GM18520 (cell line): ENCODE data around the gene FTCD.

Experiments used
- ATAC-seq: cut with Tn5 transposase; IDR thresholded peaks from one replicate; pipeline ENCODE4 v1.9.1; 2021; ENCODE audit not compliant: unreplicated experiment

Gene FTCD

GRCh38 chr21:46124926-46125845 lies 30.2 kb downstream of the FTCD start:
- ATAC-seq = no peak

- ATAC-seq = no peak
Measured at GRCh38 chr21:46124083-46124925, 31.1 kb downstream of the FTCD start.

GRCh38 chr21:46122758-46123683 lies 32.4 kb downstream of the FTCD start:
- no peak for ATAC-seq

- no peak for ATAC-seq
Measured at GRCh38 chr21:46122237-46122671, 33.1 kb downstream of the FTCD start.

DNA sequence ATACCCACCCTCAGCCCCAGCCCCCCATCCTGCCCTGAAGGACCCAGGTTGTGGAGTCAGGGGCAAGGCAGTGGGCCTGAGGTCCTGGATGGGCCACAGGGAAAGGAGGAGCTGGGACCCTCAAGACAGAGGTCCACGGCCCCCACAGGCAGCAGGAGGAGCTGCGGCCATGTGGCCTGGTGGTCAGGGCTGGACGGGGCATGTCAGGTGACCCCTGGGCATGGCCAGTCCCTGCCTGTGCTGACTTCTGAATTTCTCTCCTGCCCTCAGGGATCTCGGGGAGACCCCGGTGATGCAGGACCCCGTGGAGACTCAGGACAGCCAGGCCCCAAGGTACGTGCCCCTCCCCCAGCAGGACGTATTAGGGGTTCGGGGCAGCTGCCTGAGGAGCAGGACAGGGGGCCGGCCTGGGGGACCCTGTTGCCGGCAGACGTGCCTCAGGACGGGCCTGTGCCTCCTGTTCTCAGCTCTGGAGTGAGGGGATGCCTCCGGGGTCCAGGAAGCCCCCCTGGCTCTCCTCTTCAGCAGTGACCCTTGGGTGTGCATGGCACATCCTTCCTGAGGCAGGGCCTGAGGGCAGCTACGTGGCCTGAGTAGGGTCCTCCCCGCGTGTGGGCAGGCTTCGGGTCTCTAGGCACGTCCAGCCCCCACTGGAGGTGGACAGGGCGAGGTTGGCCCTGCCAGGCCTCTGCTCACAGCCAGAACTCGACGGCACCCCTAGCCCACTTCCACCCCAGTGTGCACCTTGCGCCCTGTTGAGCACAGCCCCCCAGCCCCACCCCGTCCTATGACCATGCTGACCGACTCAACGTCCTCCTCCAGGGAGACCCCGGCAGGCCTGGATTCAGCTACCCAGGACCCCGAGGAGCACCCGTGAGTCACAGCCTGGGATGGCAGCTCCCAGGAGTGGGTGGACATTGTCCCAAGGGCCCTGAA lies 33.8 kb downstream of the FTCD start:
- no peak for ATAC-seq

DNA sequence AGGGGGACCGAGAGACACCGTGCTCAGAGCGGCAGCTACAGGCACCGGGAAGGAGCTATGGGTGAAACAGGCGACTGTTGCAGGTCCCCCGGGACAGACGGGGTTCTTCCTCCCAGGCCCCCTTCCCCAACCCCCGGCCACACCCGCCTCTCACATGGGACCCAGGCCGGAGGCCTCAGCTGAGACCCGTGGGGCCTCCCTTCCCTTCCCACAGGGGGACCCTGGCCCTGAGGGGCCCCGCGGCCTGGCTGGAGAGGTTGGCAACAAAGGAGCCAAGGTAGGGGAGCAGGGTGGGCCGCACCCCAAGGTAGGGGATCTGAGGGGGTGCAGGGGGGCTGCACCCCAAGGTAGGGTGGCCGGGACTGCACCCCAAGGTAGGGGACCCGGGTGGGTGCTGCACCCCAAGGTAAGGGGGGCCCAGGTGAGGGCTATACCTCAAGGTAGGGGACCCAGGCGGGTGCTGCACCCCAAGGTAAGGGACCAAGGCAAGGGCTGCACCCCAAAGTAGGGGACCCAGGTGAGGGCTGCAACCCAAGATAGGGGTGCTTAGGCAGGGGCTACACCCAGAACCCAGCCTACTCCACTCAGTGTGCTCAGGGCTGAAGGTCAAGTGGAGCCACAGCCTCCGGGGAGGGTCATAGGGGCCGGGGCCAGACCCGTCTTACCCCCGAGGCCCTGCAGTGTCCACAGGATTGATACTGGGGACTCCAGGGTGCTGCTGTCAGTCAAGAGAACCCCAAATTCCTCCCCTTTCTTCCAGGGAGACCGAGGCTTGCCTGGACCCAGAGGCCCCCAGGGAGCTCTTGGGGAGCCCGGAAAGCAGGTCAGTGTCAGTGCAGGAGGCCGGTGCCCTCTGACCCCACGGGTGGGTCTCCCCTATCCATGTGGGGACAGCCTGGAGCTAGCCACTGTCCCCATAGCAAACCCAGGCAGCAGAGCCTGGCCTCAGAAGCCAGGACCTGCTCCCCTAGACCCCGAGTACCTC lies 34.8 kb downstream of the FTCD start:
- ATAC-seq = no peak

DNA sequence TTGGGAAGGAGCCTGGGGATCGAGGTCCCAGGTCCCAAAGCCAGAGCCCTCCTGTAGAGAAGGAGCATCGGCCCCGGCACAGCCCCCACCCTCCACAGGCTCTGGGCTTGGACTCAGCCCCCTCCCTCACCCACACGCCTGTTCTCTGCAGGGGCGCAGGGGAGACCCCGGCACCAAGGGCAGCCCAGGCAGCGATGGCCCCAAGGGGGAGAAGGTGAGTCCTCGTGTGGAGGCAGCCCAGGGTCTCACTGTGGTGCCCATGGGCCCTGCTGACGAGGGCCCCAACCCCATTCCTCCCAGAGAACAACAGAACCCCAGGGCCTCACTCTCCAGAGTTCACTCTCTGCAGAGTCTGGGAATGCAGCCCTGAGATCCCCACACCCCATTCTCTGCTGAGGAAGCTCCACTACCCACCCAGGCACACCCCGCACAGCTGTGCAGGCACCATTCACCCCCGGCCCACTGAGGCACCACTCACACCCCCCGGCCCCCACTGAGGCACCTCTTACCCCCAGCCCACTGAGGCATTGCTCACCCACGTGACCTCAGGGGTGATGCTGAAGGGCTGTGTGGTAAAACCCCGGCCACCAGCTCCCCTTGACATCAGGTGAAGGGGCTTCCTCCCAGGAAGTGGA lies 35.6 kb downstream of the FTCD start:
- ATAC-seq = no peak

DNA sequence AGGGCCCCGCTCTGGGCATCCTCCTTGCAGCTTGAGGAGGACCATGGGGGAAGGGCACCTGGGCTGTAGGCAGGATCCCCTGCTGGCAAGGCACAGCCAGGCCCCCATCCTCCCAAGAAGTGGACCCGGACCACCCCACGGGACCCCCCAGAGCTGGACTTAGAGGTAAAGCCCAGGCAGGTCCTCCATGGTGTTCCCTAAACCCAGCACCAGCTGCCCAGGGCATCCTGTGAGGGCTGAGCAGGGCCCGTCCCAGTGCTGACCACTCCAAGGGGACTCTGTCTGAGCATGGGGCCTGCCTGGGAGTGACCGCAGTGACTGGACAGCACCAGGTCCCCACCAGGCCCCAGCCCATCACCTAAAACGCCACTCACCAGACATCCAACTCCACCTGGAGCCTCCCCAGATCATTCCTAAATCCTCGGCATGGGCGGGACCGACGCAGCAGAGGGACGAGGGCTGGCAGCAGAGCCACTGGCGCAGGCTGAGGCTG lies 36.2 kb downstream of the FTCD start:
- ATAC-seq = no peak

DNA sequence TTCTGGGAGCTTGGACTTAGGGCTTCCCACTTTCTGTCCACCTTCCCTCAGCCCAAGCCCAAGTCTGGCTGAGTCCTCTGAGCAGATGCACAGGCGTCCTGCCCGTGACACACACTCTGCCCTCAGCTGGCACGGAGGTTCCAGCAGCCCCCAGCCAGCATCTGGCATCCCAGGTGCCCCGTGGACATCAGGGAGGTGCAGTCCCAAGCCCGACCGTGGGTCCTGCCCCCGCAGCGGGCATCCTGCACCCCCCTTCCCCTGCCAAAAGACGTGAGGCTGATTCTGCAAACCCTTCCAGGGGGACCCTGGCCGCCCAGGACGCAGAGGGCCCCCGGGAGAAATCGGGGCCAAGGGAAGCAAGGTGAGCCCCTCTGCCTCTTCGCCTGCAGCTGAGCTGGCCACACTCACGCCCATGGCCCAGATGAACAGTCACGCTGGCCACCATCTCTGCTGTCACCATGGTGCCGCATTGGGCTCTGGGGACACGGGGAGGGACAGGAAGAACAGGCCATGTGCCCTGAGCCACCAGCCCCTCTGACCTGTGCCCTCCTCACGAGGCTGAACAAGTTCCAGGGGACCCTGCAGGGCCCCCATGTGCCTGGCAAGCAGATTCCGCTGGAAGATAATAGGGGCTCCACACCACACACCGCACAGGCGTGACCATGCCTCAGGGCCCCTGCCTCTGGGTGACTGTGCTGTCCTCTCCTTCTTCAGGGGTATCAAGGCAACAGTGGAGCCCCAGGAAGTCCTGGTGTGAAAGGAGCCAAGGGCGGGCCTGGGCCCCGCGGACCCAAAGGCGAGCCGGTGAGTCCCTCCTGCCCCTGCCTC lies 36.8 kb downstream of the FTCD start:
- ATAC-seq = no peak

DNA sequence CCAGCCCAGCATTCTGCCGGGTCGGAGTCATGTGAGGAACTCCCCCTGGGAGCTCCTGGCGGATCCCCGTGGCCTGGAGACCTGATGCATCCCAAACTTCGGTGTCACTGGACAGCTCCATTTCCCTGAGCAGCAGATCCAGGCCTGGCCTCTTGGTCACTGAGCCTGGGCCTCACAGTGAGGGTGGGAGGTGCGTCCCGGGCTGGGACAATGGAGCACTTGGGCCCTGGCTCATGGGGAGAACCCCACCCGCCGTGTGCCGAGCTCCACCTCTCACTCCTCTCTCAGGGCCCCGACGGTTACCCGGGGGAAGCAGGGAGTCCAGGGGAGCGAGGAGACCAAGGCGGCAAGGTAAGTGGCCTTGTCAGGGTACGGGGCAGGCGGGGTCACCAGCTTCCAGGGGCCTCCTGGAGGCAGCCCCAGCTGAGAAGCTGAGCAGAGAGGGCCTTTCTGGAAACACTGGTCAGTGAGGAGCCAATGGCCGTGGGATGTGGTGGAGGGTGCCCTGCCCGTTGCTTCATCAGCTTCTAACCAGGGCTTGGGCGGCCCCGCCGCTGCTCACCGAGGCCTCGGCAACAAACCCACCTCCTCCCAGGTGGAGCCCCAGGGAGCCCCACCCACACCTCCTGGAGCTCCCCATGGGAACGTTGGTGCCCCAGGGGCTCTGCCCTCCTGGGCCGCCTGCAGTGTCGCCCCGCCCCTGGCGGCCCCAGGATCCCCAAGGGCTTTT lies 37.6 kb downstream of the FTCD start:
- ATAC-seq = no peak

- ATAC-seq = no peak
Measured at GRCh38 chr21:46116776-46117585, 38.4 kb downstream of the FTCD start.

DNA sequence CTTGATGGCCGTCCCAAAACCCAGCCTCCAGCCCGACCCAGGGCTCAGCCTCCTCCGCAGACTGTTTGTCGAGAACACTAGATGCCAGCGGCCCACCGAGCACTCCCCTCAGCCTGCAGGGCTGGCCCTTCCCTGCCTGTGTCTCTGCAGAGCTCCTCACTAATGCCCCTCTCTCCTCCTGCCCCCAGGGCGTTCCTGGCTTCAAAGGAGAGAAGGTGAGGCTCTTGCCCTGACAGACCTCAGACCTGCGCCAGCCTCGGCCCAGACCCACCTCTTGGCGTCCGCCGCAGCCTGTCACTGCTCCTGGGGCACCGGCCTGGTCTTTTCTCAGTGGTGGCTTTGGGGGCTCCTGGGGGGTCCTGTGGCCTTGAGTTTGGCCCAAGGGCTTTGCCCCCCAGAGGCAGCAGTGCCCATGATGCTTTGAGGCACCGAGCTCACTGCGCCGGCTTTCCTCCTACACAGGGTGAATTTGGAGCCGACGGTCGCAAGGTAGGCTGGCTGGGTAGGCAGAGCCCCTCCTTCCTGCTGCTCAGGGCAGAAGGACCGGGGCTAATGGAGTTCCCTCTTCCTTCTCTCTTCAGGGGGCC lies 39.1 kb downstream of the FTCD start:
- no peak for ATAC-seq

DNA sequence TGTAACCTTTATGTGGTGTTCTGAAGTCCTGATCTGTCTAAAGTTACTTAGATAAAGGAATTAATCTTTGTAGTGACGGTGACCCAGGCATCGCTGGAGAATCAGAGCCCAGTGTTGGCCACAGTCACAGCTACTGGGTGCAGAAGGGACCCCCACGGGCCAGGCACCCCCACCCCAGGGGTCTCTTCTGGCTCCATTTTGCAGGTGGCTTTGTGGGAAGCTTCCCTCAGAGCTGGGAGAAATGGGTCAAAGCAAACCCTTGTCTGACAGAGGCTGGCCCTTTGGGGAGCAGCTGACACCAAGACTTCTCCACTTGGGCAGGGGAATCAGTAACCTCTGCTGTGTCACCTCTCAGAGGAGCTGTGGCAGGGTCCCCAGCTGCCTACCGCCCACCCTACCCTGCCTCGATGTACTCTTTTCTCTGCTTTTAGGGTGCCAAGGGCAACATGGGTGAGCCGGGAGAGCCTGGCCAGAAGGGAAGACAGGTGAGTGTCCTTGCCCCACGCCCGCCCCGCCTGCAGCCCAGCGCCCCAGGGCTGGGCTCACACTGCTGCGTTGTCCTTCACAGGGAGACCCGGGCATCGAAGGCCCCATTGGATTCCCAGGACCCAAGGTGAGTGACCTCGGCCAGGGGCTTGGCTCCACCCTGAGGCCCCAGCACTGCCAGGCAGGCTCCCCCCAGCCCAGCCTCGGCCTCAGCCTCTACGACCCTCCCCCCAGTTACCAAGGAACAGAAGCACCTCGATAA lies 39.8 kb downstream of the FTCD start:
- no peak for ATAC-seq

GRCh38 chr21:46114963-46115362 lies 40.4 kb downstream of the FTCD start:
- ATAC-seq = no peak
